ENCODE results near the gene SPTSSB.

Gene SPTSSB

GRCh38 chr3:161371441-161372320, at the start of gene SPTSSB:
Gene SPTSSB, minus strand, starts transcription at chr3:161371517. Its CDS starts 25,194 bp downstream, at chr3:161346323.
- FAIRE-seq, result no peak

GRCh38 chr3:161420746-161421145, 49.4 kb upstream of the SPTSSB start:
- FAIRE-seq, result no peak

- FAIRE-seq, result no peak
Measured at GRCh38 chr3:161419555-161420333, 48.4 kb upstream of the SPTSSB start.

- FAIRE-seq, result no peak
Measured at GRCh38 chr3:161415506-161416231, 44.4 kb upstream of the SPTSSB start.

- FAIRE-seq, result no peak
Measured at GRCh38 chr3:161414907-161415306, 43.6 kb upstream of the SPTSSB start.

- no peak for FAIRE-seq
Measured at GRCh38 chr3:161413855-161414210, 42.5 kb upstream of the SPTSSB start.

GRCh38 chr3:161413127-161413854, 42.0 kb upstream of the SPTSSB start:
- no peak for FAIRE-seq

GRCh38 chr3:161412123-161412522, 40.8 kb upstream of the SPTSSB start:
- no peak for FAIRE-seq

GRCh38 chr3:161409858-161410257, 38.5 kb upstream of the SPTSSB start:
- no peak for FAIRE-seq

- peak; percentile 53 for FAIRE-seq
Measured at GRCh38 chr3:161409069-161409468, 37.8 kb upstream of the SPTSSB start.

GRCh38 chr3:161406594-161407555, 35.6 kb upstream of the SPTSSB start:
- no peak for FAIRE-seq

GRCh38 chr3:161405836-161406235, 34.5 kb upstream of the SPTSSB start:
- FAIRE-seq, result no peak

GRCh38 chr3:161405087-161405486, 33.8 kb upstream of the SPTSSB start:
- FAIRE-seq, result no peak

- no peak for FAIRE-seq
Measured at GRCh38 chr3:161403251-161403650, 31.9 kb upstream of the SPTSSB start.

GRCh38 chr3:161401389-161401788, 30.1 kb upstream of the SPTSSB start:
- no peak for FAIRE-seq

- FAIRE-seq, result no peak
Measured at GRCh38 chr3:161400650-161401049, 29.3 kb upstream of the SPTSSB start.

- FAIRE-seq, result no peak
Measured at GRCh38 chr3:161395115-161396012, 24.0 kb upstream of the SPTSSB start.

- FAIRE-seq, result no peak
Measured at GRCh38 chr3:161393803-161394202, 22.5 kb upstream of the SPTSSB start.

GRCh38 chr3:161393310-161393709, 22.0 kb upstream of the SPTSSB start:
- FAIRE-seq, result no peak

GRCh38 chr3:161392853-161393252, 21.5 kb upstream of the SPTSSB start:
- no peak for FAIRE-seq

Measured in G401.6 (cell line).